GM18517 (cell line): ENCODE results near the gene SMC3.
"Not testable (repeated sequence)": the region's sequence is repeated elsewhere in the genome, so short reads cannot be mapped to it uniquely, and the experiment has no call there.

Experiments
- ATAC-seq: cut with Tn5 transposase; IDR thresholded peaks from one replicate; pipeline ENCODE4 v1.9.1; 2021; ENCODE audit warnings: mild to moderate bottlenecking, moderate library complexity; ENCODE audit not compliant: unreplicated experiment

The SMC3 gene

GRCh38 chr10:110620398-110620719 lies 52.9 kb downstream of the SMC3 start:
- no peak for ATAC-seq

- not testable (repeated sequence) for ATAC-seq
Measured at GRCh38 chr10:110623316-110623715, 55.8 kb downstream of the SMC3 start.

- no peak for ATAC-seq
Measured at GRCh38 chr10:110625356-110625894, 57.9 kb downstream of the SMC3 start.

GRCh38 chr10:110625951-110626855 lies 58.7 kb downstream of the SMC3 start:
- ATAC-seq, result no peak

GRCh38 chr10:110628161-110628560 lies 60.7 kb downstream of the SMC3 start:
- ATAC-seq, result no peak

- no peak for ATAC-seq
Measured at GRCh38 chr10:110629680-110630191, 62.2 kb downstream of the SMC3 start.

- ATAC-seq, result no peak
Measured at GRCh38 chr10:110631934-110632333, 64.4 kb downstream of the SMC3 start.

GRCh38 chr10:110632591-110633215 lies 65.2 kb downstream of the SMC3 start:
- ATAC-seq, result no peak

- ATAC-seq, result no peak
Measured at GRCh38 chr10:110634527-110635209, 67.2 kb downstream of the SMC3 start.

- ATAC-seq, result no peak
Measured at GRCh38 chr10:110636572-110636931, 69.1 kb downstream of the SMC3 start.

GRCh38 chr10:110636932-110637557 lies 69.5 kb downstream of the SMC3 start:
- no peak for ATAC-seq

- no peak for ATAC-seq
Measured at GRCh38 chr10:110637558-110638053, 70.1 kb downstream of the SMC3 start.

GRCh38 chr10:110638319-110638718 lies 70.8 kb downstream of the SMC3 start:
- ATAC-seq, result no peak

GRCh38 chr10:110639046-110639445 lies 71.6 kb downstream of the SMC3 start:
- ATAC-seq, result not testable (repeated sequence)

GRCh38 chr10:110639858-110640257 lies 72.4 kb downstream of the SMC3 start:
- not testable (repeated sequence) for ATAC-seq

GRCh38 chr10:110641256-110641655 lies 73.8 kb downstream of the SMC3 start:
- ATAC-seq, result no peak

- no peak for ATAC-seq
Measured at GRCh38 chr10:110642204-110643034, 74.9 kb downstream of the SMC3 start.

- no peak for ATAC-seq
Measured at GRCh38 chr10:110643035-110643652, 75.6 kb downstream of the SMC3 start.
